Caco-2 (cell line): Measurements from ENCODE around the gene TOMM70. TPM values are rescaled to one million over a fixed set of nuclear protein-coding genes. Genes with fewer than 3 reads are reported as not detected.

Experiments used
- BruUV-seq: library from RNA; stranded (reverse); fragments of 400-500 nt; replicated peaks from 2 replicates; lab custom pipeline; 2021; lab: Mats Ljungman, UMichigan
- CTCF ChIA-PET: fragments of 300-600 bp; sonication (Branson Sonifier 250); formaldehyde crosslinking; loops from one replicate; lab custom pipeline; 2022; ENCODE audit warnings: antibody characterized with exemption; lab: Charles Lee
- POLR2A ChIA-PET: fragments of 300-600 bp; sonication (Branson Sonifier 250); formaldehyde crosslinking; loops from one replicate; lab custom pipeline; 2022; ENCODE audit warnings: antibody characterized with exemption; lab: Charles Lee
- DNase-seq, 2 experiments: peaks; one replicate each; pipeline versions ENCODE4 v3.0.0 to v3.0.0-alpha.2; 2020 to 2022
- H3K27me3 ChIP-seq: replicated peaks from 2 replicates; pipeline ENCODE4 v1.6.0; 2011; ENCODE audit warnings: low read length; ENCODE audit not compliant: control insufficient read depth, insufficient read depth
- H3K36me3 ChIP-seq: 2 replicates; pipeline ENCODE4 v1.5.1; 2011; ENCODE audit warnings: low read length; ENCODE audit not compliant: control insufficient read depth, insufficient read depth
- H3K4me1 ChIP-seq: fragments of 250-450 bp; sonication (Bioruptor Pico); 2 replicates; pipeline ENCODE4 v1.5.1; 2020; ENCODE audit warnings: mild to moderate bottlenecking
- H3K4me3 ChIP-seq: 2 replicates; pipeline ENCODE4 v1.5.1; 2011; ENCODE audit warnings: low read depth, mild to moderate bottlenecking, control low read depth, low read length
- H3K9me3 ChIP-seq: fragments of 250-450 bp; sonication (Bioruptor Pico); 2 replicates; pipeline ENCODE4 v1.5.1; 2020; ENCODE audit warnings: mild to moderate bottlenecking, moderate library complexity
- H3K27ac Mint-ChIP-seq: one replicate; pipeline ENCODE4 v1.8.0; 2022; ENCODE audit warnings: mixed read lengths; ENCODE audit not compliant: unreplicated experiment
- H3K27me3 Mint-ChIP-seq: one replicate; pipeline ENCODE4 v1.8.0; 2022; ENCODE audit warnings: mixed read lengths; ENCODE audit not compliant: insufficient read depth, unreplicated experiment
- H3K36me3 Mint-ChIP-seq: one replicate; pipeline ENCODE4 v1.8.0; 2022; ENCODE audit warnings: mild to moderate bottlenecking, mixed read lengths; ENCODE audit not compliant: insufficient read depth, unreplicated experiment
- H3K4me1 Mint-ChIP-seq: one replicate; pipeline ENCODE4 v1.8.0; 2022; ENCODE audit warnings: low read depth, mixed read lengths; ENCODE audit not compliant: unreplicated experiment
- H3K4me3 Mint-ChIP-seq: one replicate; pipeline ENCODE4 v1.8.0; 2022; ENCODE audit warnings: mild to moderate bottlenecking, moderate library complexity, mixed read lengths; ENCODE audit not compliant: unreplicated experiment
- H3K9me3 Mint-ChIP-seq: one replicate; pipeline ENCODE4 v1.8.0; 2022; ENCODE audit warnings: mixed read lengths; ENCODE audit not compliant: unreplicated experiment
- CTCF ChIP-seq, 2 experiments: fragments of 200-600 bp in 1 of 2; IDR thresholded peaks; 1 replicate in 1 of 2; 2 replicates in 1 of 2; pipeline versions ENCODE4 v1.5.1 to v1.8.0; 2011 to 2022; ENCODE audit warnings: antibody characterized with exemption in 1 of 2, control low read depth in 1 of 2, inconsistent platforms in 1 of 2, low read depth in 1 of 2, low read length in 1 of 2, mild to moderate bottlenecking in 1 of 2, moderate library complexity in 1 of 2; ENCODE audit not compliant: insufficient read depth in 1 of 2, severe bottlenecking in 1 of 2, unreplicated experiment in 1 of 2
- intact Hi-C: fragments of 100-400 bp; cut with micrococcal nuclease; formaldehyde crosslinking; loops from one replicate; pipeline ENCODE4 v1.10.0; 2022; ENCODE audit not compliant: unreplicated experiment
- total RNA-seq: library from RNA; stranded (reverse); gene quantifications from 2 replicates; pipeline ENCODE4 v1.2.3, GENCODE V29; 2022

Gene TOMM70
- total RNA-seq, 1 experiment from 2014 or later = 50.7 TPM

DNA sequence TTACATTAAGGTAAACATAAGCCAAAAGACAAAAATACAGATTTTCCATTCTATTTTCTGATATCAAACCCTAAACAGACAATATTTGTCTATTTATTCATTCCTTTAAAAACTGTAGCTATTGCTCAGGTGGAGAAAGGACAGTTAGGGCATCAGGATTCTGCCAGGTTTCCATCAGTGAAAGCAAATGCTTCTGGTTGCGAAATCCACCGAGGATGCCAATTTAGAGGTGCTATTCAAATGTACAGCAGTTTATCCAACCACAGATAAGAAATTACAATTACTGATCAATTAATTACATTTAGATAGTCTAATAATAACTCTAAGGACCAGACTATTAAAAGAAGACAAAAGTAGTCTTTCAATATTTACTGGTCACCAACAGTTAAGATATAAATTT, 3.9 kb downstream of the TOMM70 start:
- no peaks in the 10 kb centered on the region for H3K4me1 Mint-ChIP-seq
- Histone ChIP-seq H3K9me3 (no peaks in the 10 kb centered on the region), H3K27me3 (no peaks in the 10 kb centered on the region), H3K4me1 (no peaks in the 10 kb centered on the region), H3K36me3 (no peaks in the 10 kb centered on the region), H3K4me3 (no peak overlapping the region)
- no peak overlapping the region for H3K27ac Mint-ChIP-seq
- TF ChIP-seq CTCF (IDR thresholded peaks at IDR 0.05; ENCODE audit: insufficient read depth in 1 of 2, low read depth in 1 of 2, low read length in 1 of 2, severe bottlenecking in 1 of 2, unreplicated experiment in 1 of 2) = no peak
- no TSS peak for BruUV-seq
- H3K4me3 Mint-ChIP-seq = no peak overlapping the region
- H3K36me3 Mint-ChIP-seq = peaks cover 10% of the 10 kb centered on the region
- intact Hi-C loops = no loop called here
- ChIA-PET CTCF (no interaction called here), POLR2A (no interaction called here)
- no peaks in the 10 kb centered on the region for H3K9me3 Mint-ChIP-seq
- no peaks in the 10 kb centered on the region for H3K27me3 Mint-ChIP-seq
- no peak for DNase-seq

- H3K4me3 Mint-ChIP-seq = no peak overlapping the region
- no TSS peak for BruUV-seq
- H3K27me3 Mint-ChIP-seq = no peaks in the 10 kb centered on the region
- H3K9me3 Mint-ChIP-seq = no peaks in the 10 kb centered on the region
- Histone ChIP-seq H3K4me3 (no peak overlapping the region), H3K36me3 (no peaks in the 10 kb centered on the region), H3K4me1 (no peaks in the 10 kb centered on the region), H3K27me3 (no peaks in the 10 kb centered on the region), H3K9me3 (no peaks in the 10 kb centered on the region)
- intact Hi-C loops = no loop called here
- no peak for DNase-seq
- no peak overlapping the region for H3K27ac Mint-ChIP-seq
- no peak for TF ChIP-seq CTCF (IDR thresholded peaks at IDR 0.05; ENCODE audit: insufficient read depth in 1 of 2, low read depth in 1 of 2, low read length in 1 of 2, severe bottlenecking in 1 of 2, unreplicated experiment in 1 of 2)
- H3K36me3 Mint-ChIP-seq = peaks cover 2% of the 10 kb centered on the region
- H3K4me1 Mint-ChIP-seq = no peaks in the 10 kb centered on the region
- POLR2A ChIA-PET = no interaction called here
- CTCF ChIA-PET = interaction anchor here (0.6 kb wide), 1 partner anchor 175 kb away, joined by 3 read pairs; no protein-coding TSS in a partner anchor
Measured at GRCh38 chr3:100395679-100396431, 5.0 kb downstream of the TOMM70 start.

GRCh38 chr3:100389025-100389424, 11.9 kb downstream of the TOMM70 start:
- Mint-ChIP-seq H3K4me1 (peaks cover 7% of the 10 kb centered on the region), H3K4me3 (no peak overlapping the region), H3K36me3 (peaks cover 23% of the 10 kb centered on the region), H3K9me3 (no peaks in the 10 kb centered on the region), H3K27ac (peak overlapping the region; percentile 39), H3K27me3 (no peaks in the 10 kb centered on the region)
- Histone ChIP-seq H3K9me3 (peaks cover 7% of the 10 kb centered on the region; the same call in 1 of the 2 replicates), H3K36me3 (peaks cover 2% of the 10 kb centered on the region; the same call in 1 of the 2 replicates), H3K4me3 (no peak overlapping the region), H3K4me1 (peaks cover 16% of the 10 kb centered on the region), H3K27me3 (no peaks in the 10 kb centered on the region)
- ChIA-PET CTCF (no interaction called here), POLR2A (no interaction called here)
- no peak for TF ChIP-seq CTCF (IDR thresholded peaks at IDR 0.05; ENCODE audit: insufficient read depth in 1 of 2, low read depth in 1 of 2, low read length in 1 of 2, severe bottlenecking in 1 of 2, unreplicated experiment in 1 of 2)
- intact Hi-C loops = no loop called here
- no TSS peak for BruUV-seq
- DNase-seq = no peak
